H9 (cell line): ENCODE measurements around the gene RABGAP1. TPM values are rescaled to one million over a fixed set of nuclear protein-coding genes. Genes with fewer than 3 reads are reported as not detected.

ENCODE experiments used
- DNase-seq: peaks from one replicate; pipeline ENCODE4 v3.0.0-alpha.2; 2017
- H2AFZ ChIP-seq: one replicate; pipeline ENCODE4 v1.6.1; 2013; ENCODE audit warnings: mild to moderate bottlenecking, low read length, control low read depth, moderate library complexity
- H2AK5ac ChIP-seq: 2 replicates; pipeline ENCODE4 v1.6.1; 2013; ENCODE audit warnings: low read length, control low read depth, mixed read lengths; ENCODE audit not compliant: insufficient read length
- H2BK120ac ChIP-seq: one replicate; pipeline ENCODE4 v1.6.1; 2013; ENCODE audit warnings: low read depth, mild to moderate bottlenecking, low read length, control low read depth, inconsistent platforms; ENCODE audit not compliant: poor library complexity, severe bottlenecking
- H2BK12ac ChIP-seq: 2 replicates; pipeline ENCODE4 v1.6.1; 2013; ENCODE audit warnings: low read length, control low read depth, mixed read lengths, low read depth; ENCODE audit not compliant: insufficient read length
- H2BK15ac ChIP-seq: 2 replicates; pipeline ENCODE4 v1.6.1; 2013; ENCODE audit warnings: low read depth, low read length, control low read depth
- H2BK20ac ChIP-seq: one replicate; pipeline ENCODE4 v1.6.1; 2013; ENCODE audit warnings: low read depth, mild to moderate bottlenecking, low read length, control low read depth, inconsistent platforms; ENCODE audit not compliant: poor library complexity, severe bottlenecking
- H2BK5ac ChIP-seq: 2 replicates; pipeline ENCODE4 v1.6.1; 2013; ENCODE audit warnings: low read length, control low read depth, mixed read lengths; ENCODE audit not compliant: insufficient read length
- H3K14ac ChIP-seq: 2 replicates; pipeline ENCODE4 v1.6.1; 2013; ENCODE audit warnings: low read length, control low read depth; ENCODE audit not compliant: insufficient read depth
- H3K18ac ChIP-seq: 2 replicates; pipeline ENCODE4 v1.6.1; 2013; ENCODE audit warnings: low read depth, mild to moderate bottlenecking, mixed read lengths, low read length, control low read depth; ENCODE audit not compliant: insufficient read length
- H3K23ac ChIP-seq: 2 replicates; pipeline ENCODE4 v1.6.1; 2013; ENCODE audit warnings: low read length, control low read depth, mixed read lengths, low read depth; ENCODE audit not compliant: insufficient read length
- H3K23me2 ChIP-seq: 2 replicates; pipeline ENCODE4 v1.6.1; 2013; ENCODE audit warnings: low read depth, mild to moderate bottlenecking, mixed read lengths, low read length, control low read depth; ENCODE audit not compliant: insufficient read length, poor library complexity, severe bottlenecking
- H3K27ac ChIP-seq: 2 replicates; pipeline ENCODE4 v1.5.1; 2013; ENCODE audit warnings: low read length, control low read depth, mixed read lengths, low read depth; ENCODE audit not compliant: insufficient read length
- H3K27me3 ChIP-seq: 2 replicates; pipeline ENCODE4 v1.6.1; 2013; ENCODE audit warnings: low read length, control low read depth, inconsistent platforms; ENCODE audit not compliant: insufficient read depth
- H3K4ac ChIP-seq: 2 replicates; pipeline ENCODE4 v1.6.1; 2013; ENCODE audit warnings: low read depth, mild to moderate bottlenecking, control low read depth, inconsistent platforms, low read length, moderate library complexity
- H3K4me1 ChIP-seq: 2 replicates; pipeline ENCODE4 v1.6.1; 2013; ENCODE audit warnings: low read length, control low read depth, inconsistent platforms; ENCODE audit not compliant: insufficient read depth
- H3K4me2 ChIP-seq: 2 replicates; pipeline ENCODE4 v1.6.1; 2013; ENCODE audit warnings: low read length, control low read depth, mixed read lengths; ENCODE audit not compliant: insufficient read length, insufficient read depth
- H3K56ac ChIP-seq: 2 replicates; pipeline ENCODE4 v1.6.1; 2013; ENCODE audit warnings: low read depth, mild to moderate bottlenecking, mixed read lengths, low read length, control low read depth; ENCODE audit not compliant: insufficient read length
- H3K79me1 ChIP-seq: 2 replicates; pipeline ENCODE4 v1.6.1; 2013; ENCODE audit warnings: low read depth, mild to moderate bottlenecking, moderate library complexity, low read length, control low read depth, inconsistent platforms; ENCODE audit not compliant: insufficient read depth, poor library complexity, severe bottlenecking
- H3K79me2 ChIP-seq: 2 replicates; pipeline ENCODE4 v1.6.1; 2013; ENCODE audit warnings: low read length, control low read depth, inconsistent platforms; ENCODE audit not compliant: insufficient read depth
- H3K9ac ChIP-seq: 2 replicates; pipeline ENCODE4 v1.6.1; 2013; ENCODE audit warnings: low read length, control low read depth, mixed read lengths; ENCODE audit not compliant: insufficient read length; ENCODE audit errors: extremely low read depth
- H3K9me3 ChIP-seq: one replicate; pipeline ENCODE4 v1.6.1; 2013; ENCODE audit warnings: low read depth, low read length, inconsistent platforms; ENCODE audit not compliant: control insufficient read depth
- H3T11ph ChIP-seq: one replicate; pipeline ENCODE4 v1.6.1; 2013; ENCODE audit warnings: mild to moderate bottlenecking, low read length, control low read depth, inconsistent platforms
- H4K20me1 ChIP-seq: one replicate; pipeline ENCODE4 v1.6.1; 2013; ENCODE audit not compliant: control insufficient read depth, insufficient read length, insufficient read depth
- H4K5ac ChIP-seq: 2 replicates; pipeline ENCODE4 v1.6.1; 2013; ENCODE audit warnings: low read depth, mild to moderate bottlenecking, mixed read lengths, low read length, control low read depth; ENCODE audit not compliant: insufficient read length
- H4K8ac ChIP-seq: replicated peaks from 2 replicates; pipeline ENCODE4 v1.6.1; 2013; ENCODE audit warnings: low read length, control low read depth, mixed read lengths, low read depth; ENCODE audit not compliant: insufficient read length
- H4K91ac ChIP-seq: 2 replicates; pipeline ENCODE4 v1.6.1; 2013; ENCODE audit warnings: low read depth, mild to moderate bottlenecking, moderate library complexity, mixed read lengths, low read length, control low read depth; ENCODE audit not compliant: insufficient read length
- H3K27ac Mint-ChIP-seq, 3 experiments: 2 replicates in 2 of 3; 3 replicates in 1 of 3; pipeline ENCODE4 v1.8.0; 2020 to 2021; ENCODE audit warnings: mixed read lengths in 3 of 3, mild to moderate bottlenecking in 1 of 3, moderate library complexity in 1 of 3
- H3K27me3 Mint-ChIP-seq: 2 replicates; pipeline ENCODE4 v1.8.0; 2021; ENCODE audit warnings: low read depth, mild to moderate bottlenecking, moderate library complexity, mixed read lengths
- H3K36me3 Mint-ChIP-seq, 3 experiments: 2 replicates in 2 of 3; 3 replicates in 1 of 3; pipeline ENCODE4 v1.8.0; 2020 to 2021; ENCODE audit warnings: low read depth in 3 of 3, mixed read lengths in 3 of 3; ENCODE audit not compliant: insufficient read depth in 1 of 3
- H3K4me1 Mint-ChIP-seq, 2 experiments: 2 replicates each; pipeline ENCODE4 v1.8.0; 2020; ENCODE audit warnings: mixed read lengths in 2 of 2
- H3K4me3 Mint-ChIP-seq, 2 experiments: 2 replicates in 1 of 2; 3 replicates in 1 of 2; pipeline ENCODE4 v1.8.0; 2020 to 2021; ENCODE audit warnings: mild to moderate bottlenecking in 2 of 2, mixed read lengths in 2 of 2, moderate library complexity in 1 of 2
- H3K9me3 Mint-ChIP-seq, 2 experiments: 2 replicates in 1 of 2; 3 replicates in 1 of 2; pipeline ENCODE4 v1.8.0; 2020; ENCODE audit warnings: mild to moderate bottlenecking in 2 of 2, mixed read lengths in 2 of 2, moderate library complexity in 1 of 2
- CTCF ChIP-seq: fragments of 200-600 bp; sonication (generic); conservative IDR thresholded peaks from 3 replicates; pipeline ENCODE4 v1.8.0; 2021; ENCODE audit warnings: antibody characterized with exemption, mild to moderate bottlenecking
- WGBS: extraction: QIAGEN DNeasy Blood & Tissue Kit; methylation state at CpG from one replicate; pipeline ENCODE4 v1.1.7; 2013; ENCODE audit warnings: missing lambda C conversion rate, low lambda C conversion rate, mixed read lengths; ENCODE audit not compliant: insufficient read length; ENCODE audit errors: extremely low coverage; 5-methylcytosine and 5-hydroxymethylcytosine counted together
- total RNA-seq: library from RNA; stranded (reverse); gene quantifications from 2 replicates; pipeline ENCODE4 v1.2.1, GENCODE V29; 2021

Gene RABGAP1
- total RNA-seq, 1 experiment from 2014 or later = 31.6 TPM

DNA sequence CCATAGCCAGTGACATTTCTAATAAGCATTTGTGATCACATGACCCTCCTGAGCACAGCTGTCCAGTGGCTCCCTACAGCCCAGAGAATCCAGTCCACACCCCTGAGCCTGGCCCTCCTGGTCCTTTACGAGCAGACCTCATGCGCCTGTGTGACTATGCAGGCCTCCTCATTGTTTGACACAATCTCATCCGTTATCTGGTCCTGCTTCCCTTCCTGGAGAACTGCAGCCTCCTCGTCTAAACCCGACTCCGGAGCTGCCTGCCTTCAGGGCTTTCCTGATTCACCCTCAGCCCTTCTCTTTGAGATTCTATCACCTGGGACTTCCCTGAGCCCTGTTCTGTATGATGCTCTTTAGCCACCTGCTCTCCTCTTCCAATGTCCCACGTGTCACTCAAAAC lies 172.4 kb downstream of the RABGAP1 start:
- Histone ChIP-seq H3K18ac (no peak overlapping the region), H3K4me2 (no peak overlapping the region), H3K23me2 (no peaks in the 10 kb centered on the region), H3K9ac (no peak overlapping the region), H2BK20ac (no peak overlapping the region), H3K14ac (no peak overlapping the region), H3K27ac (no peak overlapping the region), H3K4ac (no peak overlapping the region), H2AFZ (no peak overlapping the region), H3K23ac (no peak overlapping the region), H3K4me1 (no peaks in the 10 kb centered on the region), H2BK120ac (no peak overlapping the region), H3K56ac (no peak overlapping the region), H2BK12ac (no peak overlapping the region), H4K20me1 (no peaks in the 10 kb centered on the region), H2BK15ac (no peak overlapping the region), H3K79me1 (no peaks in the 10 kb centered on the region), H4K91ac (no peak overlapping the region), H3T11ph (no peak overlapping the region), H2AK5ac (no peak overlapping the region), H3K27me3 (no peaks in the 10 kb centered on the region), H2BK5ac (no peak overlapping the region), H3K79me2 (no peaks in the 10 kb centered on the region), H3K9me3 (no peaks in the 10 kb centered on the region), H4K8ac (no peak overlapping the region), H4K5ac (no peak overlapping the region)
- Mint-ChIP-seq H3K4me1 (peaks cover 8 to 12% of the 10 kb centered on the region in 2 experiments), H3K9me3 (no peaks in the 10 kb centered on the region), H3K27ac (no peak overlapping the region; a peak in 1 of 7 replicates), H3K4me3 (no peak overlapping the region), H3K36me3 (peaks cover 22 to 39% (median 32%) of the 10 kb centered on the region in 3 experiments), H3K27me3 (no peaks in the 10 kb centered on the region; the same call in 1 of the 2 replicates)
- no CpG with 5 or more reads among the region's 7 CpGs for WGBS
- no peak for TF ChIP-seq CTCF
- DNase-seq = no peak
